Coronary artery (tissue), 2 donors: Measurements from ENCODE around the gene KLHL28.

Experiments used
- DNase-seq: peaks from one replicate; pipeline ENCODE4 v3.0.0-alpha.2; 2017; ENCODE audit warnings: low spot score
- H3K27ac ChIP-seq, 2 donors: fragments of 200-600 bp; sonication (generic); one replicate each; pipeline ENCODE4 v1.5.1; 2016 to 2019
- H3K4me3 ChIP-seq: fragments of 200-600 bp; sonication (generic); 2 replicates; pipeline ENCODE4 v1.5.1; 2016; ENCODE audit warnings: mild to moderate bottlenecking, moderate library complexity
- CTCF ChIP-seq: fragments of 200-600 bp; sonication (generic); IDR thresholded peaks from one replicate; pipeline ENCODE4 v1.5.1; 2019; ENCODE audit warnings: antibody characterized with exemption

KLHL28 gene

GRCh38 chr14:44968714-44969113, 7.0 kb upstream of the KLHL28 start:
- Histone ChIP-seq H3K27ac (no peak overlapping the region), H3K4me3 (no peak overlapping the region)
- no peak for DNase-seq
- TF ChIP-seq CTCF = no peak

GRCh38 chr14:44966601-44967336, 5.0 kb upstream of the KLHL28 start:
- DNase-seq = no peak
- Histone ChIP-seq H3K27ac (no peak overlapping the region), H3K4me3 (peak overlapping the region; percentile 62)
- TF ChIP-seq CTCF = no peak

- Histone ChIP-seq H3K27ac (no peak overlapping the region), H3K4me3 (peak overlapping the region; percentile 81)
- no peak for TF ChIP-seq CTCF
- no peak for DNase-seq
Observed at GRCh38 chr14:44963775-44964380, 2.1 kb upstream of the KLHL28 start.

GRCh38 chr14:44963044-44963528, 1.3 kb upstream of the KLHL28 start:
- no peak for DNase-seq
- peak overlapping the region; percentile 81 for H3K4me3 ChIP-seq
- no peak for TF ChIP-seq CTCF
- peak overlapping the region; percentile 83 to 93 for H3K27ac ChIP-seq

- TF ChIP-seq CTCF = no peak
- Histone ChIP-seq H3K4me3 (peak overlapping the region; percentile 81), H3K27ac (peak overlapping the region; percentile 83 to 93)
- DNase-seq = no peak
Observed at GRCh38 chr14:44962334-44963043, 742 bp upstream of the KLHL28 start.

GRCh38 chr14:44961151-44961553, 595 bp downstream of the KLHL28 start:
- Histone ChIP-seq H3K4me3 (peak overlapping the region; percentile 81), H3K27ac (peak overlapping the region; percentile 85 to 93)
- no peak for TF ChIP-seq CTCF
- DNase-seq = peak; percentile 77
